ENCODE measurements around the gene LPCAT2. TPM values are rescaled to one million over a fixed set of nuclear protein-coding genes. Genes with fewer than 3 reads are reported as not detected.

Gene LPCAT2
- total RNA-seq, result 1 to 10 TPM in 1 of 3 donors, under 1 TPM in 2; 0.18 to 1.5 (median 0.79) TPM

- peaks cover 29% of the 10 kb centered on the region for H3K27me3 Mint-ChIP-seq (ENCODE audit: low read depth)
- peak within 1 kb of the TSS; percentile 56 for H3K4me3 Mint-ChIP-seq
- H3K9me3 Mint-ChIP-seq, result peaks cover 9% of the 10 kb centered on the region
- H3K36me3 Mint-ChIP-seq (ENCODE audit: insufficient read depth), result no peaks in the 10 kb centered on the region
- ATAC-seq (peak; percentile 73 to 86), DNase-seq (no peak)
- H3K4me1 Mint-ChIP-seq (ENCODE audit: low read depth), result peaks cover 6% of the 10 kb centered on the region
Observed at GRCh38 chr16:55508941-55509931, at the start of gene LPCAT2. Gene LPCAT2 (plus strand): TSS chr16:55509072. CDS start chr16:55509182, 110 bp downstream.

- Mint-ChIP-seq H3K9me3 (no peaks in the 10 kb centered on the region), H3K4me1 (ENCODE audit: low read depth) (no peaks in the 10 kb centered on the region), H3K36me3 (ENCODE audit: insufficient read depth) (no peaks in the 10 kb centered on the region), H3K4me3 (no peak overlapping the region), H3K27me3 (ENCODE audit: low read depth) (peaks cover 5% of the 10 kb centered on the region)
- ATAC-seq (no peak), DNase-seq (no peak)
Observed at GRCh38 chr16:55462241-55462640, 46.6 kb upstream of the LPCAT2 start.

- Mint-ChIP-seq H3K4me3 (no peak overlapping the region), H3K4me1 (ENCODE audit: low read depth) (no peaks in the 10 kb centered on the region), H3K36me3 (ENCODE audit: insufficient read depth) (no peaks in the 10 kb centered on the region), H3K9me3 (no peaks in the 10 kb centered on the region), H3K27me3 (ENCODE audit: low read depth) (no peaks in the 10 kb centered on the region)
- DNase-seq, result no peak
- ATAC-seq, result no peak
Observed at GRCh38 chr16:55464375-55464774, 44.5 kb upstream of the LPCAT2 start.

GRCh38 chr16:55465077-55465896 lies 43.6 kb upstream of the LPCAT2 start:
- H3K36me3 Mint-ChIP-seq (ENCODE audit: insufficient read depth), result no peaks in the 10 kb centered on the region
- ATAC-seq, result peak; percentile 88 to 91

GRCh38 chr16:55466209-55466608 lies 42.7 kb upstream of the LPCAT2 start:
- Mint-ChIP-seq H3K9me3 (no peaks in the 10 kb centered on the region), H3K4me1 (ENCODE audit: low read depth) (peaks cover under 1% of the 10 kb centered on the region), H3K36me3 (ENCODE audit: insufficient read depth) (no peaks in the 10 kb centered on the region), H3K27me3 (ENCODE audit: low read depth) (no peaks in the 10 kb centered on the region), H3K4me3 (no peak overlapping the region)
- ATAC-seq (no peak), DNase-seq (no peak)

More at GRCh38 chr16:55465077-55465896, 43.6 kb upstream of the LPCAT2 start:
- peak; percentile 78 for DNase-seq
- Mint-ChIP-seq H3K4me1 (ENCODE audit: low read depth) (no peaks in the 10 kb centered on the region), H3K4me3 (no peak overlapping the region), H3K9me3 (no peaks in the 10 kb centered on the region), H3K27me3 (ENCODE audit: low read depth) (no peaks in the 10 kb centered on the region)

- Mint-ChIP-seq H3K4me1 (ENCODE audit: low read depth) (peaks cover 3% of the 10 kb centered on the region), H3K27me3 (ENCODE audit: low read depth) (no peaks in the 10 kb centered on the region), H3K36me3 (ENCODE audit: insufficient read depth) (no peaks in the 10 kb centered on the region), H3K4me3 (no peak overlapping the region), H3K9me3 (no peaks in the 10 kb centered on the region)
- no peak for ATAC-seq
- no peak for DNase-seq
Observed at GRCh38 chr16:55467898-55468297, 41.0 kb upstream of the LPCAT2 start.

- Mint-ChIP-seq H3K4me3 (no peak overlapping the region), H3K27me3 (ENCODE audit: low read depth) (no peaks in the 10 kb centered on the region), H3K9me3 (no peaks in the 10 kb centered on the region), H3K36me3 (ENCODE audit: insufficient read depth) (no peaks in the 10 kb centered on the region), H3K4me1 (ENCODE audit: low read depth) (peaks cover 3% of the 10 kb centered on the region)
- DNase-seq, result no peak
- no peak for ATAC-seq
Observed at GRCh38 chr16:55468352-55468990, 40.4 kb upstream of the LPCAT2 start.

- Mint-ChIP-seq H3K4me1 (ENCODE audit: low read depth) (peaks cover 3% of the 10 kb centered on the region), H3K4me3 (no peak overlapping the region), H3K27me3 (ENCODE audit: low read depth) (no peaks in the 10 kb centered on the region), H3K36me3 (ENCODE audit: insufficient read depth) (no peaks in the 10 kb centered on the region), H3K9me3 (no peaks in the 10 kb centered on the region)
- ATAC-seq, result no peak
- DNase-seq, result no peak
Observed at GRCh38 chr16:55469821-55470532, 38.9 kb upstream of the LPCAT2 start.

GRCh38 chr16:55470533-55471371 lies 38.1 kb upstream of the LPCAT2 start:
- peak in 1 of 2 donors; percentile 11 for ATAC-seq
- H3K4me1 Mint-ChIP-seq (ENCODE audit: low read depth), result peaks cover 3% of the 10 kb centered on the region
- DNase-seq, result no peak
- no peaks in the 10 kb centered on the region for H3K27me3 Mint-ChIP-seq (ENCODE audit: low read depth)
- no peak overlapping the region for H3K4me3 Mint-ChIP-seq
- H3K36me3 Mint-ChIP-seq (ENCODE audit: insufficient read depth), result no peaks in the 10 kb centered on the region
- H3K9me3 Mint-ChIP-seq, result no peaks in the 10 kb centered on the region

- no peaks in the 10 kb centered on the region for H3K27me3 Mint-ChIP-seq (ENCODE audit: low read depth)
- DNase-seq (no peak), ATAC-seq (peak; percentile 83 to 86)
- no peak overlapping the region for H3K4me3 Mint-ChIP-seq
- peaks cover 3% of the 10 kb centered on the region for H3K4me1 Mint-ChIP-seq (ENCODE audit: low read depth)
- no peaks in the 10 kb centered on the region for H3K9me3 Mint-ChIP-seq
- H3K36me3 Mint-ChIP-seq (ENCODE audit: insufficient read depth), result no peaks in the 10 kb centered on the region
Observed at GRCh38 chr16:55471448-55472097, 37.3 kb upstream of the LPCAT2 start.

- Mint-ChIP-seq H3K4me3 (no peak overlapping the region), H3K4me1 (ENCODE audit: low read depth) (peaks cover 3% of the 10 kb centered on the region), H3K27me3 (ENCODE audit: low read depth) (peaks cover 14% of the 10 kb centered on the region), H3K9me3 (no peaks in the 10 kb centered on the region), H3K36me3 (ENCODE audit: insufficient read depth) (no peaks in the 10 kb centered on the region)
- ATAC-seq (no peak), DNase-seq (no peak)
Observed at GRCh38 chr16:55473587-55473986, 35.3 kb upstream of the LPCAT2 start.

GRCh38 chr16:55474821-55475220 lies 34.1 kb upstream of the LPCAT2 start:
- no peak overlapping the region for H3K4me3 Mint-ChIP-seq
- peaks cover 3% of the 10 kb centered on the region for H3K4me1 Mint-ChIP-seq (ENCODE audit: low read depth)
- H3K9me3 Mint-ChIP-seq, result no peaks in the 10 kb centered on the region
- H3K36me3 Mint-ChIP-seq (ENCODE audit: insufficient read depth), result no peaks in the 10 kb centered on the region
- DNase-seq, result no peak
- ATAC-seq, result no peak
- H3K27me3 Mint-ChIP-seq (ENCODE audit: low read depth), result peaks cover 21% of the 10 kb centered on the region

Data from activated T-cell treated with anti-CD3 and anti-CD28 coated beads, Interleukin-2, amount 50 U/mL, for 4 hours (primary cell).